ENCODE results near the gene CIAO1. TPM values are rescaled to one million over a fixed set of nuclear protein-coding genes. Genes with fewer than 3 reads are reported as not detected.

The CIAO1 gene
- total RNA-seq, 2 experiments from 2014 or later, result 86.6 to 87.1 TPM

GRCh38 chr2:96264086-96264485 lies 1.9 kb upstream of the CIAO1 start:
- Mint-ChIP-seq H3K4me1 (ENCODE audit: low read depth) (peaks cover 70% of the 10 kb centered on the region), H3K4me3 (peak overlapping the region; percentile 80), H3K27me3 (no peaks in the 10 kb centered on the region), H3K9me3 (no peaks in the 10 kb centered on the region), H3K36me3 (peaks cover 25% of the 10 kb centered on the region), H3K27ac (no peak overlapping the region)
- ChIA-PET POLR2A (no interaction called here), CTCF (interaction anchor here (0.6 to 1.4 kb wide), 10 partner anchors 29 to 272 kb away, joined by 3 to 5 read pairs (median 4); no protein-coding TSS in a partner anchor)
- intact Hi-C loops (cut with micrococcal nuclease), result no loop called here
- DNase-seq, result no peak

GRCh38 chr2:96264656-96265348 lies 1.2 kb upstream of the CIAO1 start:
- no peaks in the 10 kb centered on the region for H3K9me3 Mint-ChIP-seq
- ChIA-PET CTCF (interaction anchor here (0.6 to 1.4 kb wide), 8 partner anchors 28 to 272 kb away, joined by 3 to 5 read pairs (median 3); partner anchors contain the start of gene STARD7), POLR2A (no interaction called here)
- peak overlapping the region; percentile 80 for H3K4me3 Mint-ChIP-seq
- peaks cover 62% of the 10 kb centered on the region for H3K4me1 Mint-ChIP-seq (ENCODE audit: low read depth)
- DNase-seq, result peak; percentile 39
- intact Hi-C loops (cut with micrococcal nuclease), result loop anchor here (5.0 kb wide), 2 partner anchors 57 to 272 kb away; partner anchors contain the start of gene ARID5A
- peaks cover 29% of the 10 kb centered on the region for H3K36me3 Mint-ChIP-seq
- H3K27ac Mint-ChIP-seq, result peak overlapping the region; percentile 51
- no peaks in the 10 kb centered on the region for H3K27me3 Mint-ChIP-seq

GRCh38 chr2:96265349-96265839 lies 631 bp upstream of the CIAO1 start:
- DNase-seq, result peak; percentile 53
- peak overlapping the region; percentile 51 for H3K27ac Mint-ChIP-seq
- POLR2A ChIA-PET, result interaction anchor here (0.6 to 3.1 kb wide), 2 partner anchors 57 to 64 kb away, joined by 3 to 20 read pairs; partner anchors contain the start of gene STARD7
- peaks cover 56% of the 10 kb centered on the region for H3K4me1 Mint-ChIP-seq (ENCODE audit: low read depth)
- H3K9me3 Mint-ChIP-seq, result no peaks in the 10 kb centered on the region
- H3K36me3 Mint-ChIP-seq, result peaks cover 31% of the 10 kb centered on the region
- H3K27me3 Mint-ChIP-seq, result no peaks in the 10 kb centered on the region
- CTCF ChIA-PET, result interaction anchor here (1.0 to 2.1 kb wide), 6 partner anchors 26 to 273 kb away, joined by 3 to 8 read pairs (median 4); partner anchors contain the start of genes ADRA2B, ANKRD36C and STARD7
- intact Hi-C loops (cut with micrococcal nuclease), result loop anchor here (5.0 kb wide), 2 partner anchors 57 to 272 kb away; partner anchors contain the start of gene ARID5A
- peak overlapping the region; percentile 99 for H3K4me3 Mint-ChIP-seq

- H3K27ac Mint-ChIP-seq, result peak overlapping the region; percentile 89
- H3K27me3 Mint-ChIP-seq, result no peaks in the 10 kb centered on the region
- CTCF ChIA-PET, result interaction anchor here (0.7 to 2.5 kb wide), 17 partner anchors 20 to 275 kb away, joined by 3 to 20 read pairs (median 4); partner anchors contain the start of genes ANKRD36C, ASTL and STARD7
These were observed 1.3 kb downstream of the CIAO1 start for GRCh38 chr2:96267159-96267971.

GRCh38 chr2:96271995-96272394 lies 6.0 kb downstream of the CIAO1 start:
- ChIA-PET CTCF (interaction anchor here (1.6 kb wide), 1 partner anchor 133 kb away, joined by 3 read pairs; no protein-coding TSS in a partner anchor), POLR2A (no interaction called here)
- H3K4me3 Mint-ChIP-seq, result no peak overlapping the region
- H3K27me3 Mint-ChIP-seq, result no peaks in the 10 kb centered on the region
- intact Hi-C loops (cut with micrococcal nuclease), result no loop called here
- H3K4me1 Mint-ChIP-seq (ENCODE audit: low read depth), result peaks cover 19% of the 10 kb centered on the region
- DNase-seq, result no peak
- H3K36me3 Mint-ChIP-seq, result peaks cover 48% of the 10 kb centered on the region
- no peaks in the 10 kb centered on the region for H3K9me3 Mint-ChIP-seq
- no peak overlapping the region for H3K27ac Mint-ChIP-seq

More at GRCh38 chr2:96267159-96267971, 1.3 kb downstream of the CIAO1 start:
- DNase-seq, result peak; percentile 80
- H3K9me3 Mint-ChIP-seq, result no peaks in the 10 kb centered on the region
- H3K36me3 Mint-ChIP-seq, result peaks cover 35% of the 10 kb centered on the region
- peak overlapping the region; percentile 99 for H3K4me3 Mint-ChIP-seq
- H3K4me1 Mint-ChIP-seq (ENCODE audit: low read depth), result peaks cover 41% of the 10 kb centered on the region
- intact Hi-C loops (cut with micrococcal nuclease), result loop anchor here (1.0 to 5.0 kb wide), 6 partner anchors 55 to 270 kb away; partner anchors contain the start of genes ARID5A, DUSP2 and NCAPH
- POLR2A ChIA-PET, result interaction anchor here (0.9 to 3.1 kb wide), 7 partner anchors 21 to 125 kb away, joined by 3 to 20 read pairs (median 5); partner anchors contain the start of genes DUSP2, SNRNP200 and STARD7

GRCh38 chr2:96273763-96274162 lies 7.7 kb downstream of the CIAO1 start:
- H3K27me3 Mint-ChIP-seq, result no peaks in the 10 kb centered on the region
- no peak for DNase-seq
- peaks cover 53% of the 10 kb centered on the region for H3K36me3 Mint-ChIP-seq
- intact Hi-C loops (cut with micrococcal nuclease), result no loop called here
- H3K4me1 Mint-ChIP-seq (ENCODE audit: low read depth), result peaks cover 3% of the 10 kb centered on the region
- H3K27ac Mint-ChIP-seq, result no peak overlapping the region
- H3K9me3 Mint-ChIP-seq, result no peaks in the 10 kb centered on the region
- H3K4me3 Mint-ChIP-seq, result no peak overlapping the region
- ChIA-PET CTCF (no interaction called here), POLR2A (no interaction called here)

- Mint-ChIP-seq H3K27me3 (no peaks in the 10 kb centered on the region), H3K4me1 (ENCODE audit: low read depth) (no peaks in the 10 kb centered on the region), H3K9me3 (no peaks in the 10 kb centered on the region), H3K36me3 (peaks cover 54% of the 10 kb centered on the region), H3K27ac (peak overlapping the region; percentile 47), H3K4me3 (no peak overlapping the region)
- CTCF ChIA-PET, result no interaction called here
- intact Hi-C loops (cut with micrococcal nuclease), result no loop called here
- POLR2A ChIA-PET, result no interaction called here
- DNase-seq, result no peak
These were observed 8.5 kb downstream of the CIAO1 start for GRCh38 chr2:96274355-96275056.

- Mint-ChIP-seq H3K9me3 (no peaks in the 10 kb centered on the region), H3K36me3 (peaks cover 58% of the 10 kb centered on the region), H3K27me3 (no peaks in the 10 kb centered on the region), H3K4me3 (no peak overlapping the region), H3K27ac (no peak overlapping the region), H3K4me1 (ENCODE audit: low read depth) (no peaks in the 10 kb centered on the region)
- CTCF ChIA-PET, result no interaction called here
- POLR2A ChIA-PET, result interaction anchor here (1.5 kb wide), 1 partner anchor 87 kb away, joined by 4 read pairs; no protein-coding TSS in a partner anchor
- DNase-seq, result no peak
- intact Hi-C loops (cut with micrococcal nuclease), result no loop called here
These were observed 10.9 kb downstream of the CIAO1 start for GRCh38 chr2:96276787-96277499.

GRCh38 chr2:96287273-96287856 lies 21.3 kb downstream of the CIAO1 start:
- DNase-seq, result no peak
- ChIA-PET CTCF (interaction anchor here (0.6 kb wide), 1 partner anchor 20 kb away, joined by 3 read pairs; no protein-coding TSS in a partner anchor), POLR2A (interaction anchor here (0.9 kb wide), 1 partner anchor 19 kb away, joined by 3 read pairs; no protein-coding TSS in a partner anchor)
- intact Hi-C loops (cut with micrococcal nuclease), result no loop called here
- peaks cover 8% of the 10 kb centered on the region for H3K4me1 Mint-ChIP-seq (ENCODE audit: low read depth)
- H3K27me3 Mint-ChIP-seq, result no peaks in the 10 kb centered on the region
- H3K9me3 Mint-ChIP-seq, result no peaks in the 10 kb centered on the region
- H3K36me3 Mint-ChIP-seq, result peaks cover 82% of the 10 kb centered on the region
- H3K4me3 Mint-ChIP-seq, result no peak overlapping the region
- H3K27ac Mint-ChIP-seq, result peak overlapping the region; percentile 74

GRCh38 chr2:96291751-96292150 lies 25.7 kb downstream of the CIAO1 start:
- intact Hi-C loops (cut with micrococcal nuclease), result no loop called here
- Mint-ChIP-seq H3K4me1 (ENCODE audit: low read depth) (peaks cover 8% of the 10 kb centered on the region), H3K9me3 (no peaks in the 10 kb centered on the region), H3K27me3 (no peaks in the 10 kb centered on the region), H3K27ac (no peak overlapping the region), H3K36me3 (peaks cover 78% of the 10 kb centered on the region), H3K4me3 (no peak overlapping the region)
- ChIA-PET POLR2A (no interaction called here), CTCF (interaction anchor here (1.9 kb wide), 1 partner anchor 27 kb away, joined by 4 read pairs; no protein-coding TSS in a partner anchor)
- DNase-seq, result no peak
